Measurements from ENCODE around the gene TEC.
"Not testable (repeated sequence)": the region's sequence is repeated elsewhere in the genome, so short reads cannot be mapped to it uniquely, and the experiment has no call there.

Gene TEC

GRCh38 chr4:48224606-48225005 is 45.0 kb downstream of the TEC start:
- H3K27ac ChIP-seq: no peak overlapping the region
- TF ChIP-seq CTCF (conservative IDR thresholded peaks at IDR 0.05): no peak

- no peak for TF ChIP-seq CTCF (conservative IDR thresholded peaks at IDR 0.05)
- H3K27ac ChIP-seq: no peak overlapping the region
Measured at GRCh38 chr4:48223633-48224295, 45.9 kb downstream of the TEC start.

GRCh38 chr4:48222491-48222890 is 47.1 kb downstream of the TEC start:
- TF ChIP-seq CTCF (conservative IDR thresholded peaks at IDR 0.05): no peak
- H3K27ac ChIP-seq: no peak overlapping the region

DNA sequence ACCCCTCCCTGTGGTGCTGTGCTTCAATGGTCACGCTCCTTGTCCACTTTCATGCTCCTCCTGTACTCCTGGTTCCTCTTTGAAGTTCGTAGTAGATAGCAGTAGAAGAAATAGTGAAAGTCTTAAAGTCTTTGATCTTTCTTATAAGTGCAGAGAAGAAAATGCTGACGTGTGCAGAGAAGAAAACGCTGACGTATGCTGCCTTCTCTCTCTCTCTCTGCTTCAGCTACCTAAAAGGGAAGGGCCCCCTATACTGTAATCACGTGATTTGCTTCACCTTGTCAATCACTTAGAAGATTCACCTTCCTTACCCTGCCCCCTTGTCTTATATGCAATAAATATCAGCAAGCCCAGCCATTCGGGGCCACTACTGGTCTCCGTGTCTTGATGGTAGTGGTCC is 50.2 kb downstream of the TEC start:
- H3K27ac ChIP-seq: not testable (repeated sequence)

DNA sequence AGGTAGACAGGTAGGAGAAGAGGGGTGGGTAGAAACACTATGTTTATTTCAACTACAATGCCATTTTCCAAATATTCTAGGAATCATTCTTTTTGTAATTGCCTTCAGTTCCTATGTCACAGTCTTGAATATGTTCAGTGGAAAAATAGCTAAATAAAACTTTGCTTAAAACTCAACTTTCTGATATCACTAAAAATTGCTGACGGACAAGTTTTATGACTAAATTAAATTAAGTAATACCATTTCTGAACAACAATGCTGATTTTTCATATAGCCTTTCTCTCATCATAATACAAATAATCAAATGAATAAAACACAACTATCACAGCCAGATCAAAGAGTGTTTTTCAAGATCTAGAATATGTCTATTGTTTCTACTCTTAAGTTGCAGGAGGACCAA is 53.1 kb downstream of the TEC start:
- no peak overlapping the region for H3K27ac ChIP-seq
- TF ChIP-seq CTCF (conservative IDR thresholded peaks at IDR 0.05): no peak

DNA sequence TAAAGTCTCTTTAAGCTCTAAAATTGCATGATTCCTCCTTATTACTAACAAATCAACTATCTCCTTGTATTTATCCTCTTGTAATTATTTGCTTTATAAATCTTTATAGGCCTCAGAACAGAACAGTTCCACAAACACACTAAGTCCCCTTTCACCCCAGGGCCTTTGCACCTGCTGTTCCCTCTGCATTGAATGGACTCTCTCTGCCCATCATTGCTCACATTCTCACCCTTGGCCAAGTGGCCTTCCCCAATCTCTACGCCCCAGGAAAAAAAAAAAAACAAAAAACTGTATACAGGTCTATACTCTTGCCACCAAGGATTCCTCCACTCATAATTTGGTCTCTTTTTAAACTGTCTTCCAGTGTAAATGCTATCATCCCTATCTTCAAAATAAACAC is 53.7 kb downstream of the TEC start:
- TF ChIP-seq CTCF (conservative IDR thresholded peaks at IDR 0.05): no peak
- H3K27ac ChIP-seq: no peak overlapping the region

DNA sequence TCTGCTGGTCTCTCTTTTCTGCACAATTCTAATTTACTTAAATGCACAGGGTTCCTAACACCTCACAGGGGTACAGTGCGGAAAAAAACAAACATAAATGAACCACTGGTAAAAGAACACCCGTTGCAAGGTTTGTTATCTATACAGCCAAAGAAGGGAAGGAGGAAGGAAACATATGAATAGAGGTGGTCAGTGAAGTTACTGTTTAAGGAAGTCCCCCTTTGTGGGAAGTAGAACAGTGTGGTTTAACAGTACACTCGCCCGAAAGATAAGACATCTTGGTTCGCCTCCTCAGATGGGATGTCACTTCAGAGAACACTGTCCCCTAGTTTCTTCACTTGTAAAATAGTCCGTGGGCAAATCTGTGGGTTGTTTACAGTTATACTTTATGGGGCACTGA is 57.5 kb downstream of the TEC start:
- no peak for TF ChIP-seq CTCF (conservative IDR thresholded peaks at IDR 0.05)
- H3K27ac ChIP-seq: no peak overlapping the region

GRCh38 chr4:48210966-48211328 is 58.7 kb downstream of the TEC start:
- TF ChIP-seq CTCF (conservative IDR thresholded peaks at IDR 0.05): no peak
- no peak overlapping the region for H3K27ac ChIP-seq
